Panc1 (cell line): Measurements from ENCODE around the gene CHST13. TPM values are rescaled to one million over a fixed set of nuclear protein-coding genes. Genes with fewer than 3 reads are reported as not detected.

Source experiments
- ATAC-seq: fragments of 200-7000 bp; cut with Tn5 transposase; 2 replicates; pipeline ENCODE4 v1.9.1; 2020; ENCODE audit warnings: mild to moderate bottlenecking, moderate library complexity
- BruUV-seq: library from RNA; stranded (reverse); fragments of 400-500 nt; replicated peaks from 2 replicates; lab custom pipeline; 2021; lab: Mats Ljungman, UMichigan
- CTCF ChIA-PET: fragments of 300-600 bp; sonication (Branson Sonifier 250); formaldehyde crosslinking; loops from one replicate; lab custom pipeline; 2022; ENCODE audit warnings: antibody characterized with exemption; lab: Charles Lee
- POLR2A ChIA-PET: fragments of 300-600 bp; sonication (Branson Sonifier 250); formaldehyde crosslinking; loops from one replicate; lab custom pipeline; 2022; ENCODE audit warnings: antibody characterized with exemption; lab: Charles Lee
- DNase-seq: peaks from one replicate; pipeline ENCODE4 v3.0.0-alpha.2; 2010; ENCODE audit warnings: low read depth, low spot score
- H3K27ac ChIP-seq: 2 replicates; pipeline ENCODE4 v1.5.1; 2011; ENCODE audit warnings: mild to moderate bottlenecking, low read length, inconsistent platforms
- H3K27me3 ChIP-seq: fragments of 200-500 bp; sonication (Bioruptor generic); 2 replicates; pipeline ENCODE4 v1.6.0; 2014; ENCODE audit warnings: low read length, inconsistent platforms; ENCODE audit not compliant: control insufficient read depth, insufficient read depth
- H3K36me3 ChIP-seq: fragments of 200-500 bp; sonication (Bioruptor generic); 2 replicates; pipeline ENCODE4 v1.5.1; 2014; ENCODE audit warnings: inconsistent platforms, mild to moderate bottlenecking, low read length, moderate library complexity; ENCODE audit not compliant: control insufficient read depth, insufficient read depth
- H3K4me1 ChIP-seq: 2 replicates; pipeline ENCODE4 v1.5.1; 2011; ENCODE audit warnings: inconsistent platforms, mild to moderate bottlenecking, low read length, moderate library complexity; ENCODE audit not compliant: control insufficient read depth, insufficient read depth
- H3K4me3 ChIP-seq, 2 experiments: 2 replicates each; pipeline ENCODE4 v1.5.1; 2011 to 2012; ENCODE audit warnings: low read depth in 2 of 2, low read length in 2 of 2, mild to moderate bottlenecking in 2 of 2, inconsistent platforms in 1 of 2, moderate library complexity in 1 of 2
- H3K9me3 ChIP-seq: fragments of 200-500 bp; sonication (Bioruptor generic); 2 replicates; pipeline ENCODE4 v1.5.1; 2014; ENCODE audit warnings: low read depth, mild to moderate bottlenecking, inconsistent platforms, low read length, moderate library complexity; ENCODE audit not compliant: control insufficient read depth, insufficient read depth
- CTCF ChIP-seq: fragments of 450-650 bp; IDR thresholded peaks from 2 replicates; pipeline ENCODE4 v1.5.1; 2017; ENCODE audit warnings: mild to moderate bottlenecking
- POLR2AphosphoS5 ChIP-seq: IDR thresholded peaks from 2 replicates; pipeline ENCODE4 v1.6.1; 2012; ENCODE audit warnings: mild to moderate bottlenecking, low read depth, low read length, moderate library complexity
- REST ChIP-seq, 2 experiments: IDR thresholded peaks; 2 replicates each; pipeline ENCODE4 v1.6.1; 2011 to 2012; ENCODE audit warnings: low read depth in 2 of 2, control low read depth in 1 of 2, low read length in 1 of 2, mild to moderate bottlenecking in 1 of 2, moderate library complexity in 1 of 2; ENCODE audit not compliant: insufficient read depth in 1 of 2
- SIN3A ChIP-seq: IDR thresholded peaks from 2 replicates; pipeline ENCODE4 v1.6.1; 2012; ENCODE audit warnings: low read depth, mild to moderate bottlenecking, low read length, moderate library complexity, borderline replicate concordance; ENCODE audit not compliant: insufficient read depth
- TCF7L2 ChIP-seq: IDR thresholded peaks from 2 replicates; pipeline ENCODE4 v1.6.1; 2011; ENCODE audit warnings: mild to moderate bottlenecking, low read depth, low read length, inconsistent platforms
- in situ Hi-C: cut with HindIII; loops from 2 replicates; pipeline ENCODE4 v1.10.0; 2016; ENCODE audit warnings: low sequenced_read_pairs, low pct_unique_long_range_greater_than_20kb
- intact Hi-C: fragments of 100-400 bp; cut with micrococcal nuclease; formaldehyde crosslinking; loops from one replicate; pipeline ENCODE4 v1.10.0; 2022; ENCODE audit not compliant: unreplicated experiment
- total RNA-seq: library from RNA; stranded (reverse); gene quantifications from one replicate; pipeline ENCODE4 v1.2.1, GENCODE V29; 2021; ENCODE audit not compliant: unreplicated experiment

Gene CHST13
- total RNA-seq, 1 experiment from 2014 or later: 0.64 TPM

- in situ Hi-C loops (no loop called here), intact Hi-C loops (no loop called here)
- CTCF ChIA-PET: no interaction called here
- Histone ChIP-seq H3K27ac (no peak overlapping the region), H3K9me3 (no peaks in the 10 kb centered on the region), H3K4me3 (no peak overlapping the region), H3K4me1 (peaks cover 3% of the 10 kb centered on the region; the same call in 1 of the 2 replicates), H3K27me3 (no peaks in the 10 kb centered on the region; the same call in 1 of the 2 replicates), H3K36me3 (no peaks in the 10 kb centered on the region)
- BruUV-seq: no TSS peak
- POLR2A ChIA-PET: no interaction called here
- DNase-seq (no peak), ATAC-seq (no peak)
- TF ChIP-seq TCF7L2: no peak
Measured at GRCh38 chr3:126545544-126545943, 21.6 kb downstream of the CHST13 start.

GRCh38 chr3:126546013-126546412 is 22.1 kb downstream of the CHST13 start:
- Histone ChIP-seq H3K9me3 (no peaks in the 10 kb centered on the region), H3K36me3 (no peaks in the 10 kb centered on the region), H3K27ac (no peak overlapping the region), H3K27me3 (no peaks in the 10 kb centered on the region; the same call in 1 of the 2 replicates), H3K4me3 (no peak overlapping the region), H3K4me1 (no peaks in the 10 kb centered on the region)
- ChIA-PET CTCF (no interaction called here), POLR2A (no interaction called here)
- TF ChIP-seq TCF7L2 (no peak), SIN3A (no peak), CTCF (no peak), POLR2AphosphoS5 (no peak), REST (IDR thresholded peaks at IDR 0.05; ENCODE audit: insufficient read depth in 1 of 2, low read depth in 2 of 2, low read length in 1 of 2) (no peak)
- BruUV-seq: no TSS peak
- ATAC-seq (no peak), DNase-seq (no peak)
- in situ Hi-C loops: no loop called here
- intact Hi-C loops: no loop called here

- Histone ChIP-seq H3K4me3 (no peak overlapping the region), H3K4me1 (no peaks in the 10 kb centered on the region), H3K9me3 (no peaks in the 10 kb centered on the region), H3K36me3 (no peaks in the 10 kb centered on the region), H3K27me3 (no peaks in the 10 kb centered on the region; the same call in 1 of the 2 replicates), H3K27ac (no peak overlapping the region)
- ATAC-seq (no peak), DNase-seq (no peak)
- in situ Hi-C loops (no loop called here), intact Hi-C loops (no loop called here)
- TF ChIP-seq POLR2AphosphoS5: no peak
- no peak for TF ChIP-seq SIN3A
- TF ChIP-seq REST (IDR thresholded peaks at IDR 0.05; ENCODE audit: insufficient read depth in 1 of 2, low read depth in 2 of 2, low read length in 1 of 2): no peak
- POLR2A ChIA-PET: no interaction called here
- CTCF ChIA-PET: no interaction called here
- no TSS peak for BruUV-seq
Measured at GRCh38 chr3:126546549-126547239, 22.7 kb downstream of the CHST13 start.
